AG08396 (cell line): Measurements from ENCODE around the gene TAT.

Experiments used
- DNase-seq: peaks from one replicate; pipeline ENCODE4 v3.0.0; 2012; ENCODE audit warnings: low spot score, mixed read lengths

TAT gene

DNA sequence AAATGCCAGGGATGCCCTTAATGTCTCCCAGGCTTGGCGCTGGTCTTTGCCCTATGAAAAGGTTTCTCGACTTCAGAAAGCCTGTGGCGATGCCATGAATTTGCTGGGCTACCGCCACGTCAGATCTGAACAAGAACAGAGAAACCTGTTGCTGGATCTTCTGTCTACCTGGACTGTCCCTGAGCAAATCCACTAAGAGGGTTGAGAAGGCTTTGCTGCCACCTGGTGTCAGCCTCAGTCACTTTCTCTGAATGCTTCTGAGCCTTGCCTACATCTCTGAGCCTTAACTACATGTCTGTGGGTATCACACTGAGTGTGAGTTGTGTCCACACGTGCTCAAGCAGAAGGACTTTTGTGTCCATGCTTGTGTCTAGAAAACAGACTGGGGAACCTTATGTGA is 39.2 kb downstream of the TAT start:
- peak; percentile 39 for DNase-seq

DNA sequence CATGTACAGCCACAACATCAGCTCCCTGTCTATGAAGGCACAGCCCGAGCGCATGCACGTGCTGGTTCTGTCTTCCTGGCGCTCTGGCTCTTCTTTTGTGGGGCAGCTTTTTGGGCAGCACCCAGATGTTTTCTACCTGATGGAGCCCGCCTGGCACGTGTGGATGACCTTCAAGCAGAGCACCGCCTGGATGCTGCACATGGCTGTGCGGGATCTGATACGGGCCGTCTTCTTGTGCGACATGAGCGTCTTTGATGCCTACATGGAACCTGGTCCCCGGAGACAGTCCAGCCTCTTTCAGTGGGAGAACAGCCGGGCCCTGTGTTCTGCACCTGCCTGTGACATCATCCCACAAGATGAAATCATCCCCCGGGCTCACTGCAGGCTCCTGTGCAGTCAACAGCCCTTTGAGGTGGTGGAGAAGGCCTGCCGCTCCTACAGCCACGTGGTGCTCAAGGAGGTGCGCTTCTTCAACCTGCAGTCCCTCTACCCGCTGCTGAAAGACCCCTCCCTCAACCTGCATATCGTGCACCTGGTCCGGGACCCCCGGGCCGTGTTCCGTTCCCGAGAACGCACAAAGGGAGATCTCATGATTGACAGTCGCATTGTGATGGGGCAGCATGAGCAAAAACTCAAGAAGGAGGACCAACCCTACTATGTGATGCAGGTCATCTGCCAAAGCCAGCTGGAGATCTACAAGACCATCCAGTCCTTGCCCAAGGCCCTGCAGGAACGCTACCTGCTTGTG is 40.0 kb downstream of the TAT start:
- no peak for DNase-seq

- no peak for DNase-seq
Observed at GRCh38 chr16:71532366-71532765, 44.5 kb downstream of the TAT start.

GRCh38 chr16:71528863-71529262 is 48.0 kb downstream of the TAT start:
- DNase-seq: no peak

- DNase-seq: no peak
Observed at GRCh38 chr16:71528257-71528656, 48.6 kb downstream of the TAT start.

DNA sequence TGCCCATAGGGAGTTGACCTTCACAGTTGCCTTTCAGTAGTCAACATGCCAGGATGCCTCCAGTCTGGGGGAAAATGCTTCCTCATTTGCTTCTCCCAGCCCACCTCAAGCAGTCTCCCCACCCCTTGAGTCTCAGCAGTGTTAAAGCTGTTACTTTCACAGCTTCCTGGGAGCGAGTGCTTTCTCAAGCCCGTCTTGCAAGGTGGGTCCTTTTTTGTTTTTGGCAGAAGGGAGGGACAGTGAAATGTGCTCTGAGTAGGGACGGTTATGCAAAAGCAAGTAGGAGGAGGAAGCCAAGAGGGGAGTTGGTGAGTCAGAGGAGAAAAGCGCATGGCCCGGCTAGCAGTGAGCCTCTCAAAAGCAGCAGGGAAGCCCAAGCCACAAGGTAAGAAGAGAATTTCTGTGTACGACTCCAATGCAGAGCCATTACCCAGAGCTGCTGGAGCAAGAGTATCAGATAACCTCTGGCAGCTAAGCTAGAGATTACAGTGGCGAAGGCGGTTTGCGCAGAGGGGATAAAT is 50.7 kb downstream of the TAT start, which contains the start of gene CHST4:
Gene CHST4, plus strand, starts transcription at position 316 of the 521 bp plus-strand sequence. CDS start 10,252 bp downstream, outside the sequence.
- peak; percentile 63 for DNase-seq

- no peak for DNase-seq
Observed at GRCh38 chr16:71524566-71525553, 52.0 kb downstream of the TAT start.

GRCh38 chr16:71520550-71520949 is 56.3 kb downstream of the TAT start:
- DNase-seq: no peak
